AG04450 (cell line): ENCODE results near the gene UQCR10. TPM values are rescaled to one million over a fixed set of nuclear protein-coding genes. Genes with fewer than 3 reads are reported as not detected.

Source experiments
- CTCF ChIA-PET: fragments of 300-600, 350-600 bp; formaldehyde crosslinking; extraction: SDS; loops from one replicate; lab custom pipeline; 2022; ENCODE audit warnings: antibody characterized with exemption, inconsistent platforms; lab: Charles Lee
- POLR2A ChIA-PET: fragments of 350-600 bp; formaldehyde crosslinking; extraction: SDS; loops from one replicate; lab custom pipeline; 2021; ENCODE audit warnings: antibody characterized with exemption, inconsistent platforms; lab: Yijun Ruan, JAX
- DNase-seq: peaks from one replicate; pipeline ENCODE4 v3.0.0-alpha.2; 2011; ENCODE audit warnings: low read depth, low spot score
- H3K27ac ChIP-seq: one replicate; pipeline ENCODE4 v1.5.1; 2012; ENCODE audit warnings: low read depth, low read length, control low read depth
- H3K27me3 ChIP-seq: one replicate; pipeline ENCODE4 v1.6.0; 2012; ENCODE audit warnings: low read length; ENCODE audit not compliant: control insufficient read depth, insufficient read depth
- H3K4me3 ChIP-seq: 2 replicates; pipeline ENCODE4 v1.5.1; 2011; ENCODE audit warnings: mild to moderate bottlenecking, low read depth, low read length, control low read depth
- H3K9me3 ChIP-seq: 2 replicates; pipeline ENCODE4 v1.5.1; 2012; ENCODE audit warnings: low read length; ENCODE audit not compliant: control insufficient read depth, insufficient read depth
- CTCF ChIP-seq: IDR thresholded peaks from 2 replicates; pipeline ENCODE4 v1.5.1; 2011; ENCODE audit warnings: low read depth, low read length, control low read depth, inconsistent platforms
- polyA plus RNA-seq: library from polyadenylated mRNA; depleted of rRNA; stranded (reverse); fragments of >200 nt; gene quantifications from 2 replicates; pipeline ENCODE4 v1.2.3, GENCODE V29; 2011

UQCR10 gene
- polyA plus RNA-seq, 1 experiment = 170 TPM

GRCh38 chr22:29815580-29815979, 48.4 kb downstream of the UQCR10 start:
- Histone ChIP-seq H3K4me3 (no peak overlapping the region), H3K27ac (no peak overlapping the region), H3K9me3 (no peaks in the 10 kb centered on the region), H3K27me3 (no peaks in the 10 kb centered on the region)
- TF ChIP-seq CTCF = no peak
- ChIA-PET POLR2A (no interaction called here), CTCF (interaction anchor here (0.8 to 3.5 kb wide), 3 partner anchors 9 to 440 kb away, joined by 3 to 13 read pairs (median 4); no protein-coding TSS in a partner anchor)
- DNase-seq = no peak

- H3K27me3 ChIP-seq = no peaks in the 10 kb centered on the region
- no peaks in the 10 kb centered on the region for H3K9me3 ChIP-seq
- DNase-seq = no peak
- no peak overlapping the region for H3K4me3 ChIP-seq
- POLR2A ChIA-PET = no interaction called here
- no peak for TF ChIP-seq CTCF
- CTCF ChIA-PET = interaction anchor here (0.8 to 3.5 kb wide), 3 partner anchors 10 to 440 kb away, joined by 3 to 13 read pairs (median 4); no protein-coding TSS in a partner anchor
- H3K27ac ChIP-seq = no peak overlapping the region
Measured at GRCh38 chr22:29816128-29816527, 49.0 kb downstream of the UQCR10 start.

GRCh38 chr22:29816539-29816938, 49.4 kb downstream of the UQCR10 start:
- TF ChIP-seq CTCF = no peak
- ChIA-PET CTCF (interaction anchor here (2.0 to 3.5 kb wide), 2 partner anchors 189 to 439 kb away, joined by 4 to 13 read pairs; no protein-coding TSS in a partner anchor), POLR2A (no interaction called here)
- no peak for DNase-seq
- Histone ChIP-seq H3K27me3 (no peaks in the 10 kb centered on the region), H3K27ac (no peak overlapping the region), H3K9me3 (no peaks in the 10 kb centered on the region), H3K4me3 (no peak overlapping the region)

- POLR2A ChIA-PET = no interaction called here
- no peaks in the 10 kb centered on the region for H3K9me3 ChIP-seq
- H3K4me3 ChIP-seq = no peak overlapping the region
- DNase-seq = no peak
- no peak overlapping the region for H3K27ac ChIP-seq
- TF ChIP-seq CTCF = no peak
- H3K27me3 ChIP-seq = no peaks in the 10 kb centered on the region
- CTCF ChIA-PET = interaction anchor here (2.0 to 3.5 kb wide), 2 partner anchors 188 to 439 kb away, joined by 4 to 13 read pairs; no protein-coding TSS in a partner anchor
Measured at GRCh38 chr22:29816980-29817379, 49.8 kb downstream of the UQCR10 start.

- ChIA-PET CTCF (interaction anchor here (1.4 kb wide), 1 partner anchor 271 kb away, joined by 4 read pairs; no protein-coding TSS in a partner anchor), POLR2A (no interaction called here)
- no peak for DNase-seq
- H3K9me3 ChIP-seq = no peaks in the 10 kb centered on the region
- no peaks in the 10 kb centered on the region for H3K27me3 ChIP-seq
- no peak overlapping the region for H3K4me3 ChIP-seq
- TF ChIP-seq CTCF = no peak
- H3K27ac ChIP-seq = no peak overlapping the region
Measured at GRCh38 chr22:29817724-29818123, 50.6 kb downstream of the UQCR10 start.
